Measurements from ENCODE around the gene PTPRT.

PTPRT gene

DNA sequence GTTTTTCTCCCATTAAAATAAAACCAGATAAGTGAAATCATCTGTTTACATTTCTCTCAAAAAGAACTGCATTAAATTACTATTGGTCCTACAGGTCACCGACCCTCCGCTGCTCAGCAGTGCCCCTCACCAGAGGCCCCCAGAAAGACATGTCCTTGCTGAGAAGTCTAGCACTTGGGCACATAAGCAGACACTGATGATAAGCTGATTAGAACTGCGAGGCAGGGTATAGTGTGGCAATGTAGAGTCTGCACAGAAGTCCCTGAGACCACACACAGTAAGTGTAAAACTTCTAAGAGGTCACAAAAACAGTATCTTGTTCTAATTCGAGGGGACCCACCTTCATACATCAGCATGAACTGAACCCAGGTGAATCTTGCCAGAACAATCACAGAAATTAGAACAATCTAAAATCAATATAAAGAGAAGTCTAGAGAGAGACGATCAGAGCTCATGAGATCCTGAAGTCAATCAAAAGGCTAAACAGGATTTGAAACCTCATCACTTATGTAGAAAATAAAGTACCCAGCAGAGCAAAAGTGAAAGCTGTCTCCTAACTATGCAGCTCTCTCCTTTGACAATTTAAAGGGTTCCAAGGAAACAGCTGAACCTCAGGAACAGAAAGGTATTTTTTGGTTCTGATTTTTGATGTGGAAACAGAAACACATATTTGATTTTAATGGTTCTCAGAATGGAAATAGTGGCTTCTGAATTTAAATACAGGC, 182.9 kb downstream of the PTPRT start:
- Histone ChIP-seq H3K4me1 (ENCODE audit: control insufficient read depth, insufficient read depth, low read length, poor library complexity, severe bottlenecking) (no peaks in the 10 kb centered on the region), H3K27ac (ENCODE audit: low read depth, low read length, severe bottlenecking) (no peak overlapping the region), H3K36me3 (ENCODE audit: control insufficient read depth, insufficient read depth, low read length) (no peaks in the 10 kb centered on the region), H3K9me3 (ENCODE audit: control insufficient read depth, low read length) (no peaks in the 10 kb centered on the region), H3K4me3 (ENCODE audit: extremely low read depth, insufficient read depth, low read length, poor library complexity, severe bottlenecking) (no peak overlapping the region)
- WGBS, 2 experiments (ENCODE audit: insufficient coverage in 2 of 2): 88 to 90% methylated on average over 2 to 4 of the region's 5 CpGs

DNA sequence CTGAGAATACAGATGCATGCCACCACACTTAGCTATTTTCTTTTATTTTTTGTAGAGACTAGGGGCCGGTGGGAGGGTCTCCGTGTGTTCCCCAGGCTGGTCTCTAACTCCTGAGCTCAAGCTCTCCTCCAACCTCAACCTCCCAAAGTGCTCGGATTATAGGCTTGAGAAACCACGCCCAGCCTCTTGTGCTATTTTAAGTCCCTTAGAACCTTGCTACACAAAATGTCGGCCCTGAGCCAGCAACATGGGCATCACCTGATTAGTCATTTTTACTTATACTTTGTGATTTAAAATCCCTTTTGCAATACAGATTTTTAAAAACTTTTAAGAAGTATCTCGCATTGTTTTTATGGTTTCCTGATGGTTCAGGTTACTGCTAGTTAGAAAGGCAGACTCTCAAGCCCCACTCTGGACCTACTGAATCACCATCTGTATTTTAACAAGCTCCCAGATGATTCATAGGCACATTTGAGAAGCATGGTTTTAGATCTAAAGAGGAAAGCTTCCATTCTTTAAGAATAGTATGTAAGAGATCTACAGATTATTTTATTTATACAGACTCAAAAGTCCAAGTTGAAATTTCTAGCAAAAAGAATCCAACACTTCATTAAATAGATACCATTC, 186.3 kb downstream of the PTPRT start:
- Histone ChIP-seq H3K4me1 (ENCODE audit: control insufficient read depth, insufficient read depth, low read length, poor library complexity, severe bottlenecking) (no peaks in the 10 kb centered on the region), H3K4me3 (ENCODE audit: extremely low read depth, insufficient read depth, low read length, poor library complexity, severe bottlenecking) (no peak overlapping the region), H3K36me3 (ENCODE audit: control insufficient read depth, insufficient read depth, low read length) (no peaks in the 10 kb centered on the region), H3K27ac (ENCODE audit: low read depth, low read length, severe bottlenecking) (no peak overlapping the region), H3K9me3 (ENCODE audit: control insufficient read depth, low read length) (no peaks in the 10 kb centered on the region)
- WGBS, 2 experiments (ENCODE audit: insufficient coverage in 2 of 2): 89 to 97% methylated on average over 4 to 5 of the region's 6 CpGs

DNA sequence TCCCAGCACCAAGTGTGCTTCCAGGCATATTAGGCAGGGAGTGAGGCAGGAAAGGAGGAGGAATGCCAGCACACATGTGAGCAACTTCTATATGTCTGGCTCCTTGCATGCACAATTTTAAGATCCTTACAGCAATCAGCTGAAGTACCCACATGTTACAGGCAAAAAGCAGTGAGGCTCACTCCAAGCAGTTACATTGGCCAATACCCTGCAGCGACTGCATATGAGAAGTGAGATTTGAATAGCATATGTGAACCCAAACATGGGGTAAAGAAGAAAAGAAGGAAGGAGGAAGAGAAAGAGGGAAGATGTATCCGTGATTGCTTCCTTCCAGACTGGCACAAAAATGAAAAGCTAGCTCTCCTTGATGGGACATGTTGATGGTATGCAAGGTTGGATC, 193.6 kb downstream of the PTPRT start:
- 76 to 79% methylated on average over 2 of the region's 2 CpGs for WGBS, 2 experiments (ENCODE audit: insufficient coverage in 2 of 2)
- Histone ChIP-seq H3K4me1 (ENCODE audit: control insufficient read depth, insufficient read depth, low read length, poor library complexity, severe bottlenecking) (no peaks in the 10 kb centered on the region), H3K4me3 (ENCODE audit: extremely low read depth, insufficient read depth, low read length, poor library complexity, severe bottlenecking) (no peak overlapping the region)

DNA sequence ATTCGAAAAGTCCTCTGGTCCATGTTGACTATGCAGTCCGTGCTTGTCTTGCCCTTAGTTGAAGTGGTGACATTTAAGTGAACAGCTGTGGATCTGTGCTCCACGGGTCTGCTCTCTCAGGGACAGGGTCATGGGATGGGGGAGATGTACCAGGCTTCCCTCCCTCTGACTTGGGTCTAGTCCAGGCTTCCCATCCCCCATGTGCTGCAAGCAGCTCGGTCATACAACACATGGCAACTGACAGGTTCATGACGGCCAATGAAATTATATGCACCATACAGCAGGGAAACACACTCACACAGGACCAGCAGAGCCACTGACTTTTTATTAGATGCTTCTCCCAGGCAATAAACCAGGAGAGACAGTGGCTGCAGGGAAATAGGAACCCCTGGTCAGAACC, 201.4 kb downstream of the PTPRT start:
- WGBS, 2 experiments (ENCODE audit: insufficient coverage in 2 of 2): 89 to 100% methylated on average over 1 to 5 of the region's 5 CpGs
- H3K4me1 ChIP-seq (ENCODE audit: control insufficient read depth, insufficient read depth, low read length, poor library complexity, severe bottlenecking): no peaks in the 10 kb centered on the region
- no peaks in the 10 kb centered on the region for H3K36me3 ChIP-seq (ENCODE audit: control insufficient read depth, insufficient read depth, low read length)
- H3K27ac ChIP-seq (ENCODE audit: low read depth, low read length, severe bottlenecking): no peak overlapping the region
- no peaks in the 10 kb centered on the region for H3K9me3 ChIP-seq (ENCODE audit: control insufficient read depth, low read length)
- H3K4me3 ChIP-seq (ENCODE audit: extremely low read depth, insufficient read depth, low read length, poor library complexity, severe bottlenecking): no peak overlapping the region

More for the DNA sequence above, 193.6 kb downstream of the PTPRT start:
- H3K27ac ChIP-seq (ENCODE audit: low read depth, low read length, severe bottlenecking): no peak overlapping the region
- H3K36me3 ChIP-seq (ENCODE audit: control insufficient read depth, insufficient read depth, low read length): no peaks in the 10 kb centered on the region
- no peaks in the 10 kb centered on the region for H3K9me3 ChIP-seq (ENCODE audit: control insufficient read depth, low read length)

DNA sequence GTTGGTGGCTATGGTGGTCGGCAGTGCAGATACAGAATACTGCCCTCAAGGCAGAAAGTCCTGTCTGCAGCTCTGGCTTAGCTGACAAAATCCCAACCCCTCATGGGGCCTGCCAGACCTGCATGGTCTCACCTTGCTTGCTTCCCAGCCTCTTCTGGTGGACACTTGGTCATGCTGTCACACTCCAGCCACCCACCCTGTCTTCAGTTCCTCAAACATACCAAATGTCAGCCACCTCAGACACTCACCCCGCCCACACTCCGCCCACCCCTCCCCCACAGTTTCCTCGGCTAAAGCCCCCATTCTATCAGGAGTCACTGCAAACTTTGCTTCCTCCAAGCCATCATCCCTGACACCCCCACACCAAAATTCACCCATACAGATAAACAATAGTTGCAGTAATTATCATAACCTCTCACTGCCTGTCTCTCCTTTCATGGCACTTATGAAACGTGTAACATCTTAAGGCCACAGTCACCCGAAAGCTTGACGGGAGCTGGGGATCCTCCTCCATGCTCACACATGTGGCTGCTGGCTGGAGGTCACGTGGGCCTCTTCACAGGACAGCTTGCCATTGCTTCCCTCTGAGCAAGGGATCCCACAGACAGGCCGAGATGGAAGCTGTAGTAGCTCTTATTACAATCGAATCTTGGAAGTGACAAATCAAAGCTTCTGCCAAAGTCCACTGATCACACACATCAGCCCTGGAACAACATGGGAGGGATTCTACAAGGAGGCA, 202.2 kb downstream of the PTPRT start:
- H3K9me3 ChIP-seq (ENCODE audit: control insufficient read depth, low read length): no peaks in the 10 kb centered on the region
- no peaks in the 10 kb centered on the region for H3K36me3 ChIP-seq (ENCODE audit: control insufficient read depth, insufficient read depth, low read length)
- no peak overlapping the region for H3K27ac ChIP-seq (ENCODE audit: low read depth, low read length, severe bottlenecking)
- WGBS, 2 experiments (ENCODE audit: insufficient coverage in 2 of 2): 80 to 83% methylated on average over 2 to 10 of the region's 10 CpGs
- no peaks in the 10 kb centered on the region for H3K4me1 ChIP-seq (ENCODE audit: control insufficient read depth, insufficient read depth, low read length, poor library complexity, severe bottlenecking)
- no peak overlapping the region for H3K4me3 ChIP-seq (ENCODE audit: extremely low read depth, insufficient read depth, low read length, poor library complexity, severe bottlenecking)

DNA sequence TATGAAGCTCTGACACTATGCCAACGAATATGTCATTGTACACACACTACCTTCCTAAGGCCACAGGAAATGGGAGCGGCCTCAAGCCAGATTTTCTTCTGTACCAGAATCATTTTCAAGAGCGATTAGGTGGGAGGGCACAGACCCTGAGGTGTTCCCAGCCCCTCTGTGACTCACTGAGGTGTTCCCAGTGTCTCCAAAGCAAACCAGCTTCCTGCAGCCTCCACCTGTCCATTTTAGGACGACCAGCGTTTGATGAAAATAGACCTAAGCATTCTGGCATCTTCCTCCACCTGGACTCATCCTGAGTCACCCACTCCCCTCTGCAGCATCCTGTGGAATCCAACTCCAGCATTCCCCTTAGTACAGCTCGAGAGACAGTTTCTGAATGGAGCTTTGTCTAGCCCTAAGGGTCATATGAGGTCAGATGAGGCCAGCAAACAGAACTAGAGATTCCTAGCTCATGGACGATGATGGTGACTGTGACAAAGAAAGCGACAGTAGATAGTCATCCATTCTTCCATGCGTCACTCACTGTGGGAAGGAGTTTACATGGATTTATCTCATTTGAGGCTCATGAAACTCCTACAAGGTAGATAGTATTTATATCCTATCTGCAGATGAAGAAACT, 203.4 kb downstream of the PTPRT start:
- H3K4me3 ChIP-seq (ENCODE audit: extremely low read depth, insufficient read depth, low read length, poor library complexity, severe bottlenecking): no peak overlapping the region
- no peak overlapping the region for H3K27ac ChIP-seq (ENCODE audit: low read depth, low read length, severe bottlenecking)
- no peaks in the 10 kb centered on the region for H3K9me3 ChIP-seq (ENCODE audit: control insufficient read depth, low read length)
- no peaks in the 10 kb centered on the region for H3K36me3 ChIP-seq (ENCODE audit: control insufficient read depth, insufficient read depth, low read length)
- H3K4me1 ChIP-seq (ENCODE audit: control insufficient read depth, insufficient read depth, low read length, poor library complexity, severe bottlenecking): no peaks in the 10 kb centered on the region
- 82 to 93% methylated on average over 5 to 6 of the region's 9 CpGs for WGBS, 2 experiments (ENCODE audit: insufficient coverage in 2 of 2)

DNA sequence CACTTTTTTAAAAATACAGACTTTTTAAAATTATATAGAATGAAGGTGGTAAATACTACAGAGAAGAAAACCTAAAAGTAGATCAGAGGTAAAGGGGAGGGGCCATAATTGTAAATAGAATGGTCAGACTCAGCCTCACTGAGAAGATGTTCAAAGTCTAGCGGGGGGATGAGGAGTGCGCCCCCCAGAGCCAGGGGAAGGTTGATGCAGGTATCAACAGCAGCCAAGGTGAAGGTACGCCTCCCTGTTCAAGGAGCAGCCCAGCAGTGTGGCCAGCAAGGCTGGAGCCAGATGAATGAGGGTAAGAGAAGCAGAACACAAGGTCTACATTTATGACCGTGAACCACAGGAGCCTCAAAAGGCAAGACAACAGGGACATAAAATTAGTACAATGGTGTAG, 204.1 kb downstream of the PTPRT start:
- Histone ChIP-seq H3K9me3 (ENCODE audit: control insufficient read depth, low read length) (no peaks in the 10 kb centered on the region), H3K4me1 (ENCODE audit: control insufficient read depth, insufficient read depth, low read length, poor library complexity, severe bottlenecking) (no peaks in the 10 kb centered on the region), H3K4me3 (ENCODE audit: extremely low read depth, insufficient read depth, low read length, poor library complexity, severe bottlenecking) (no peak overlapping the region), H3K27ac (ENCODE audit: low read depth, low read length, severe bottlenecking) (no peak overlapping the region), H3K36me3 (ENCODE audit: control insufficient read depth, insufficient read depth, low read length) (no peaks in the 10 kb centered on the region)
- 89 to 92% methylated on average over 3 to 4 of the region's 4 CpGs for WGBS, 2 experiments (ENCODE audit: insufficient coverage in 2 of 2)

DNA sequence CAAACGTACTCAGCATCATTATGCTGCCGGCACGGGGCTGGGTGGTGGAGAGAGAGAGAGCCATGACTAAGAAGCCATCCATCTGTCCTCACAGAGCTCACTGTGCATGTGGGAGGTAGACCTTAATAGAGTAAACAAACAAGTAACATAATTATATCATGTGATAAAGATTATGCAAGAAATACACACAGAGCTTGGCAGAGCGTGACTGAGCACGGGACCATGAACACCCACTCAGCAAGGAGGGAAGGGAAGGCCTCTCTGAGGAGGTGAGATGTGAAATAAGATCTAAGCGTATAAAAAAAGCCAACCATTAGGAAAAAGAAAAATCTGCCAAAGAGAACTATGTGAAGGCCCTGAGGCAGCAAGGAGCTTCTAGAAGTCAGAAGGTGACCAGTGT, 207.5 kb downstream of the PTPRT start:
- Histone ChIP-seq H3K27ac (ENCODE audit: low read depth, low read length, severe bottlenecking) (no peak overlapping the region), H3K36me3 (ENCODE audit: control insufficient read depth, insufficient read depth, low read length) (no peaks in the 10 kb centered on the region), H3K4me3 (ENCODE audit: extremely low read depth, insufficient read depth, low read length, poor library complexity, severe bottlenecking) (no peak overlapping the region), H3K4me1 (ENCODE audit: control insufficient read depth, insufficient read depth, low read length, poor library complexity, severe bottlenecking) (no peaks in the 10 kb centered on the region), H3K9me3 (ENCODE audit: control insufficient read depth, low read length) (no peaks in the 10 kb centered on the region)
- 96 to 100% methylated on average over 3 of the region's 6 CpGs for WGBS, 2 experiments (ENCODE audit: insufficient coverage in 2 of 2)

DNA sequence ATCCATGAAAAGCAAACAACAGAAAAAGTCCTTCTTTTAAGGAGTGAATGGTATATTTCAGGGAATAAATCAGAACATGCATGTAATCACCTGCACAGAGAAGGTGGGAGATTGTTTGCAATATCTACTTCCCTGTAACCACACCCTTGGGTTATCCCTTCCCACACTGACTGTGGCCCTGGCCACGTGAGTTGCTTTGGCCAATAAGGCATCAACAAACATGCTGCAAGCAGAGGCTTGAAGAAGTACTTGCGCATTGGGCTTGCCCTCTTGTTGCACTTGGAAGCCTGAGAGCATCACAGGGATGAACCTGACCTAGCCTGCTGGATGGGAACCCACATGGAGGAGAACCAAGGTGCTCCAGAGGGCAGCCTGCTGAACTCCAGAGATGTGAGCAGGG, 208.5 kb downstream of the PTPRT start:
- Histone ChIP-seq H3K4me3 (ENCODE audit: extremely low read depth, insufficient read depth, low read length, poor library complexity, severe bottlenecking) (no peak overlapping the region), H3K27ac (ENCODE audit: low read depth, low read length, severe bottlenecking) (no peak overlapping the region)
- 90 to 94% methylated on average over 2 of the region's 2 CpGs for WGBS, 2 experiments (ENCODE audit: insufficient coverage in 2 of 2)

DNA sequence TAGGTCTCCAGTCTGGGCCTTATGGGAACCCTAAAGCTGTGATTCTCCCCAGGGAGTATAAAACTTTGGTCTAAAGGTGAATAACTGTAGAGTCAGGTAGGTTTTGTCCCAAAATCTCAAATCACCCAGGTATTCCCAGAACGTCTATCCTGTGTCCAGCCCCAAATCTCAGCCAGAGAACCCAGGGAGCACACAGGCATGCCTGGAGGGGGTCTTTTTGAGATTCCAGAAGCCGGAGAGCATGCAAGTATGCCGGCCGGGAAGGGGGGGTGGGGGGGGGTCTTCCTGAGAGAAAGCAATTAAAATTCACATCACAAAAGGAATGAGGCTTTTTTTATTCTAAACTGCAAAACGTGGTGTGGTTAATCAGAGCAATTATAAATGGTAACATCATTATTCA, 210.0 kb downstream of the PTPRT start:
- no peak overlapping the region for H3K4me3 ChIP-seq (ENCODE audit: extremely low read depth, insufficient read depth, low read length, poor library complexity, severe bottlenecking)
- WGBS, 2 experiments (ENCODE audit: insufficient coverage in 2 of 2): no CpG with 5 or more reads among the region's 5 CpGs
- no peaks in the 10 kb centered on the region for H3K4me1 ChIP-seq (ENCODE audit: control insufficient read depth, insufficient read depth, low read length, poor library complexity, severe bottlenecking)
- no peak overlapping the region for H3K27ac ChIP-seq (ENCODE audit: low read depth, low read length, severe bottlenecking)
- no peaks in the 10 kb centered on the region for H3K9me3 ChIP-seq (ENCODE audit: control insufficient read depth, low read length)
- no peaks in the 10 kb centered on the region for H3K36me3 ChIP-seq (ENCODE audit: control insufficient read depth, insufficient read depth, low read length)

More for the DNA sequence above, 208.5 kb downstream of the PTPRT start:
- Histone ChIP-seq H3K9me3 (ENCODE audit: control insufficient read depth, low read length) (no peaks in the 10 kb centered on the region), H3K36me3 (ENCODE audit: control insufficient read depth, insufficient read depth, low read length) (no peaks in the 10 kb centered on the region), H3K4me1 (ENCODE audit: control insufficient read depth, insufficient read depth, low read length, poor library complexity, severe bottlenecking) (no peaks in the 10 kb centered on the region)
